HG03139 (cell line): ENCODE results near the gene MOB3A.
"Not testable (repeated sequence)": the region's sequence is repeated elsewhere in the genome, so short reads cannot be mapped to it uniquely, and the experiment has no call there.

ENCODE experiments used
- ATAC-seq: cut with Tn5 transposase; IDR thresholded peaks from one replicate; pipeline ENCODE4 v1.9.1; 2021; ENCODE audit not compliant: unreplicated experiment

Gene MOB3A

DNA sequence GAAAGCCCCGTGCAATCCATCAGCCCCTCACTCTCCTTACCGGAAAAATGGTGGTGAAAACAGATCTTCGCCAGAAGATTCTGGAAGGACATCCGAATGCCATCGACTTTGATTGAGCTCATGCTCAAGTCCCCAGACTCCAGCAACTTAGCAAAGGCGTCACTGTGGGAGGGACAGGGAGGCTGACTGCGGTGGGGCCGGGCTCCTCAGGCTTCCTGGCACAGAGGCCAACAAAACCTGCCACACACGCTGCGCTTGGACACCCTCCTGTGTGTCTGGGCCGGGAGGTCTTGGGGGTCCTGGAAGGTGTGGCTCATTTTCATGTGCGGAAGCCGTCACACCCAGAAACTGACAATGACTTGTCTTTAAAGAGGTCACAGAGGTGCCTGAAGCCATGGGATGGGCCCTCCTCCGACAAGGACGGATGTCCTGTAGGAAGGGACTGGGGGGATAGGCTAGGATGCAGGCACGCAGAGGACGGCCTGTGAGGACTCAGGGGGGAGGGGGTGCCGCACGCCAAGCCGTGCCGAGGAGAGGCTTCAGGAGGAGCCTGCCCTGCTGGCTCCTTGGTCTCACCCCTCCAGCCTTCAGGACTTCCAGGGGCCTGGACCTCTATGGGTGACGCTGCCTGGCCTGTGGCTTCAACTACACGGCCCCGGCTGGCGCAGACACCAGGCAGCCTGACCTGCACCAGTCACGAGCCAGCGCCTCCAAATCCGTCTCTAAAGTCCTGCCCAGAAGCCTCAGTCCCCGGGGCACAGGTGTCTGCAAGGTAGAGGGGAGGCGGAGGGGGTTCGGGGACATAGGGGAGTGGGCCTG lies 13.1 kb upstream of the MOB3A start:
- no peak for ATAC-seq

DNA sequence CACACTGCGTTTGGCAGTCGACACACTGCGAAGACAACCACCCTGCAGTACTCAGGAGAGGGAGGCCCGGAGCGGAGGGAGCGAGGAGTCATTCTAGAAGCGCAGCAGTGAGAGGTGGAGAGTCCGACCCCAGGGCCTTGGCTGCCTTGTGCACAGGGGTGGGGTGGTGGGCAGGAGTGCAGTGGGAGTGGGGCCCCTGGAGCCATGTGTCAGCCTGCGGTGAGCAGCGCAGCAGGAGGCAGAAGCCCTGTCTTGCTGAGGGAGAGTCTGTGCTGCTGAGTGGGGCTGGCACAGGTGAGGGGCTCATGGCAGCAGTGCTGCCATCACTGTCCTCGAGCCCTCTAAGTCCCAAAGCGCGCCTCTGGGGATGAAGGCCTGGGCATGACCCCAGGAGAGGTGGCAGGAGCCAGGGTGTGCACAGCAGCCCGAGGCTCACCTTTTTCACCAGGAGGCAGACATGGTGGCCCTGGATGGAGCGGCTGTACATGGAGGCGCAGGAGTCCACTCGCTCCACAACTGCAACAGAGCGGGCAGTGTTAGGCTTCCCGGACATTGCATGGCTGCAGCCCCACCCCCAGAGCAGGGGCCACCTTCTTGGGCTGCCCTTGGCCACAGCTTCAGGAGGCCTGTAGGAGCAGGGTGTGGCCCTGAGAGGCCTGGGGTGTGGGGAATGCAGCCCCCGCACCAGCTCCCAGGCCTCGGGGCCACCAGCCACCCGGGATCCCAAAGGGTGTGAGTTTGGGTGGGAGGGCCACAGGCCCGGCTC lies 12.3 kb upstream of the MOB3A start:
- no peak for ATAC-seq

DNA sequence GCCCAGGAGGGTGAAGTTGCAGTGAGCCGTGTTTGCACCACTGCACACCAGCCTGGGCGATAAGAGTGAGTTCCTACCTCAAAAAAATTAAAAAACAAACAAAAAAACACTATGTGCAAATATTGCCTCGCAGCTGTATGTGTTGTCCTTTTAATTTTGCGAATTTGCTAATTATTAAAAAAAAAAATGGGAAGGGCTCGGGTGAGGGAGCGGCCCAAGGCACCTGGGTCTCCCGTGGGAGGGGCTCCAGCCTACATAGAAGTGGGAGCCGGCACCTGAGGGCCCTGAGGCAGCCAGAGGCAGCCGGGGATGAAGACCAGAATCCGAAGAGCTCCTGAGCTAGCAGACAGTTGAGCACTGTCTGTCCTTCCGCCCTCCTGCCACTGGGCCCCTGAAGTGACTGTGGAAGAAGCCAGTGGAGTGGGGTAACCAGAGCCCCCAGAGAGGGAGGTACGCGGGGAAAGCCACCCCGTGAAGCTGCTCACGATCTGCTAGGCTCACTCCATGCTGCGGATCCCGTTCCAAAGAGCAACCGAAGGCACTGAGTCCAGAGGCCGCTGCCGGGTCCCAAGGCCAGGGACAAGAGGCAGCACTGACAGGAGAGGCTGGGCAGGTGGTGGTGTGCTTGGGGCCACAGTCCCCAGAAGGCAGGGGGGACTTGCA lies 7.0 kb upstream of the MOB3A start:
- no peak for ATAC-seq

DNA sequence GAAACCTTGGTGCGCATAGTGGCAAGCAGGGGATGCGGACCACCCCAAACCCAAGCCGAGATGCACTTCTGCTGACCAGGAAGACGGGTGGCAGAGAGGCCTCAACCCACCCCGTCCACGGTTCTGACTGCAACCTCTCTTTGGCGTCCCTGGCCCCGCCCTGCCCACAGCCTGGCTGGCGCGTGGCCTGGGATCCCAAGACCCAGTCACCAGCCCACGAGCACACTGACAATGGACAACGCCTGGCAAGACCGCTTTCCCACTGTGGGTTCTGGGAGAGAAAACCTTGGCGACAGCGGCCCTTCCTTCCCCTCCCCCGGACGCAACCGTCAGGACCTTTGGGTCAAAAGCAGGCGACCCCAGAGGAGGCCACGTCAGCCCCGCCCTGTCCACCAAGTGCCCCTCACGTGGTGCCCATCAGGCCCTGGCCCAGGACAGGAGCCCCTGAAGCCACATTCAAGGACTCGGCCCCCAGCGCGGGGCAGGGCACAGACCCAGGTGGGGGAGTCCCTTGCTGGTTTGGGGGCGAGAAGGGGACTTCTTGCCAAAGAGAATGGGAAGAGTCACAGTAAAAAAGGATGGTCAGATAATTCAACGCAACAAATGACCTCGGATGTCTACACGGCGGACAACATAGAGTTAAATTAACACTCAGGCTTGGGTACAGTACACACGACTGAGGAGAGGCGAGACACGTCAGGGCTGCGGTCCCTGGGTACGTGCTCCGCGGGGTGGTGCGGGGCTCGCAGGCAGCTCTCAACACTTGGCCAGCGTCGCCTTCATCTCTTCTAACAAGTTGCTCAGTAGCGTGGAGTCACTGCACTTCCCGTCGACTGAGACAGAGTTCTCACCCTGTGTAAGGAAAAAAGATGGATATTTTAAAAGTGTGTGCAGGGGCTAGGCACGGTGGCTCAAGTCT lies 5.5 kb upstream of the MOB3A start:
- no peak for ATAC-seq

DNA sequence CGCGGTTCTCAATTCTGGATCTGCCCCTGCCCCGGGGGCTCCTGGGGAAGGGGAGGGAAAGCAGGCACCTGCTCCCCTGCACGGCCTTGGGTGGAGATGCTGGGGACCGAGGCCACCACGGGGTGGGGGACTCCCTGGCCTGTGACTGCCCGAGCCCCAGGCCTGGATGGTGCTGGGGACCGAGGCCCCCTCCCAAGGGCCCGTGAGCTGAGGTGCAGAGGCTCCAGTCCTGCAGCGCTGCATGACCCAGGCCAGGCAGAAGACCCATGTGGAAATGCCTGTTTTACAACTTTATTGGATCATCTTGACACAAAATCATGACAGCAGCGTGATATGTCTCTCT lies 4.6 kb upstream of the MOB3A start:
- ATAC-seq = no peak

DNA sequence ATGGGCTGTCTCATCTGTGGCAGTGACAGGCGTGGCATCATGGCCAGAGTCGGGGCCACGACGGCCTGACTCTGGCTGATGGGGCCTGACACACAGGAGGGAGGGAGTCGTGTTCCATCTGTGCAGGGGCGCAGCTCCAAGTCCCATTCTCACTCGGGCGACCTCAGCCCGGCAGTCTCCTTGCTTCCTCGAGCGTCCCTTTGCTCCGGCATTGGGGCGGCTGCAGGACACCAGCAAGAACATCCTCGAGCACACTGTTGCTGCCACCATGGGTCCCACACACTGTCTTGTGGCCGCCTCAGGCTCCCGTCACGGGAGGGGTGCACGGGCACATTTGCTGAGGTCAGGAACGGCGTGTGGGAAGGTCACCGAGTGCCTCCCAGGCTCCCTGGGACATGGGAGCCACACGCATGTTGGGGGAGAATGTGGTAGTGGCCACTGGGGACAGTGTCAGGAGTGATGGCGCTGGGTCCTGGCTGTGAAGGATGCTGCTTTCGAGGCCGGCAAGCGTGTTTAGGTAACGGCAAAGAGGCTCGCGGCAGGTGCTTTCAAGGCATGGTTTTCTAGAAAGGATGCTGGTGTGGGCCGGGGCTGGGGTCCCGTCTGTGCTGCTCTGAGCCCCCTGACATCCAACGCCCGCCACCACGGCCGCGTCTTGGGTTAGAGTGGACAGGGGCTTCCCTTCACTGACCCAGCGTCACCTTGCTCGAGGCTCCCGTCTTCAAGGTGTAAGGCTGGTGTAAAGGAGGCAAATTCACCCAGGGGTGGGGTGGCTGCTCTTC lies 4.0 kb upstream of the MOB3A start:
- ATAC-seq = no peak

DNA sequence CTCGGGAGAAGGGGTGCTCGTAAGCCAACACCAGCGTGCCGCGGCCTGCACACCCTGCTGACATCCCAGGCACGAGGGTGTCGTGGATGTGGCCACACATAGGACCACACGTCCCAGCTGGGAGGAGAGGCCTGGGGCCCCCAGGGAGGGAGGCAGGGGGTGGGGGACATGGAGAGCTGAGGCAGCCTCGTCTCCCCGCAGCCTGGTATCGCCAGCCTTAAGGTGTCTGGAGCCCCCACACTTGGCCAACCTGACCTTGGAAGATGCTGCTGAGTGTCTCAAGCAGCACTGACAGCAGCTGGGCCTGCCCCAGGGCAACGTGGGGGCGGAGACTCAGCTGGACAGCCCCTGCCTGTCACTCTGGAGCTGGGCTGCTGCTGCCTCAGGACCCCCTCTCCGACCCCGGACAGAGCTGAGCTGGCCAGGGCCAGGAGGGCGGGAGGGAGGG lies 3.0 kb upstream of the MOB3A start:
- ATAC-seq = no peak

DNA sequence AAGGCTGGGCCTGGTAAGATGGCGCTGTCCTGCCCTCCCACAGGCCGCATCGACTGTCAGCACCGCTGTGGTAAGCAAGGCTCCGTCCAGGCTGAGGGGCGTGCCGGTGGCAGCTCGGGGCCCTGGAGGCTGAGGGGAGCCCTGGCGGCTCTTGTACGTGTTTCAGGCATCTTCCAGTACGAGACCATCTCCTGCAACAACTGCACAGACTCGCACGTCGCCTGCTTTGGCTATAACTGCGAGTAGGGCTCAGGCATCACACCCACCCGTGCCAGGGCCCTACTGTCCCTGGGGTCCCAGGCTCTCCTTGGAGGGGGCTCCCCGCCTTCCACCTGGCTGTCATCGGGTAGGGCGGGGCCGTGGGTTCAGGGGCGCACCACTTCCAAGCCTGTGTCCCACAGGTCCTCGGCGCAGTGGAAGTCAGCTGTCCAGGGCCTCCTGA lies 1.8 kb upstream of the MOB3A start:
- no peak for ATAC-seq

DNA sequence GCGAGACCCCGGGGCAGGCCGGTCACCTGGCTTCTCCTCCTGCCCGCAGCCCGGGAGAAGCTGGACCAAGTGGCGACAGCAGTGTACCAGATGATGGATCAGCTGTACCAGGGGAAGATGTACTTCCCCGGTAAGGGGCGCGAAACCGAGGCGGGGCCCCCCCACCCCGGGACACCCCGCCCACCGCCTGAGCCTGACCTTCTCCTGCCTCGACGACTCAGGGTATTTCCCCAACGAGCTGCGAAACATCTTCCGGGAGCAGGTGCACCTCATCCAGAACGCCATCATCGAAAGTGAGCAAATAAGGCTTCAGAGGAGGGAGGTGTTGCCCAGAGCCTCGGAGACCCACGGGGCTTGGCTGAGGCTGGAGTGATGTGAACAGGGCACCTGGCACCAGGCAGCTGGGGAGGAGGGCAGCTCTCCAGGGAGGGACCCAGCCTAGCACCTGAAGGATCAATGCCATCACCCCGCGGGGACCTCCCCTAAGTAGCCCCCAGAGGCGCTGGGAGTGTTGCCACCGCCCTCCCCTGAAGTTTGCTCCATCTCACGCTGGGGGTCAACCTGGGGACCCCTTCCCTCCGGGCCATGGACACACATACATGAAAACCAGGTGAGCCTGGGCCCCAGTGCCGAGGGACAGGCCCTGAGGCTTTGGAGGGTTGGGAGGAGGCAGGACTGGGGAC lies 1.2 kb upstream of the MOB3A start:
- ATAC-seq = no peak

DNA sequence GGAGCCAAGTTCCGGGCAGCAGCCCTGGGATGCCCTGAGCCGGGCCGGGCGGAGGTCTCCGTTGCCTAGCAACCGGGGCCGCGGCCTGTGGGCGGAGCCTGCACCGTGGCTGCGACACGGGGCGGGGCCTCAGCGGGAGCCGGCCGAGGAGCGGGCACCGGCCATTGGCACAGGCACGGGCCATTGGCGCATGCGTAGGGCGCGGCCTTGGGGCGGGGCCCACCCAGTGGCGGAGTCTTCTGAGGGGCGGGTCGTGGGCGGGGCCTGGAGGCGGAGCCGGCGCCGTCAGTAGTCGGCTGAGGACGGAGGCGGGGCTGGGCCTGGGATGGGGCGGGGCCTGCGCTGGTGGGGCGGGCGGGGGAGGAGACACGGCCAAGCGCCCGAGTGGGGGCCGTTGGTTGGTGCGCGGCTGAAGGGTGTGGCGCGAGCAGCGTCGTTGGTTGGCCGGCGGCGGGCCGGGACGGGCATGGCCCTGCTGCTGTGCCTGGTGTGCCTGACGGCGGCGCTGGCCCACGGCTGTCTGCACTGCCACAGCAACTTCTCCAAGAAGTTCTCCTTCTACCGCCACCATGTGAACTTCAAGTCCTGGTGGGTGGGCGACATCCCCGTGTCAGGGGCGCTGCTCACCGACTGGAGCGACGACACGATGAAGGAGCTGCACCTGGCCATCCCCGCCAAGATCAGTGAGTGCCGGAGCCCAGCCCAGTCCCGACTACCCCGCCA lies 515 bp upstream of the MOB3A start, which contains the start of gene IZUMO4:
Gene IZUMO4 (plus strand): TSS at position 436 of the 723 bp plus-strand sequence. CDS start 31 bp downstream, at position 467.
- peak; percentile 56 for ATAC-seq

DNA sequence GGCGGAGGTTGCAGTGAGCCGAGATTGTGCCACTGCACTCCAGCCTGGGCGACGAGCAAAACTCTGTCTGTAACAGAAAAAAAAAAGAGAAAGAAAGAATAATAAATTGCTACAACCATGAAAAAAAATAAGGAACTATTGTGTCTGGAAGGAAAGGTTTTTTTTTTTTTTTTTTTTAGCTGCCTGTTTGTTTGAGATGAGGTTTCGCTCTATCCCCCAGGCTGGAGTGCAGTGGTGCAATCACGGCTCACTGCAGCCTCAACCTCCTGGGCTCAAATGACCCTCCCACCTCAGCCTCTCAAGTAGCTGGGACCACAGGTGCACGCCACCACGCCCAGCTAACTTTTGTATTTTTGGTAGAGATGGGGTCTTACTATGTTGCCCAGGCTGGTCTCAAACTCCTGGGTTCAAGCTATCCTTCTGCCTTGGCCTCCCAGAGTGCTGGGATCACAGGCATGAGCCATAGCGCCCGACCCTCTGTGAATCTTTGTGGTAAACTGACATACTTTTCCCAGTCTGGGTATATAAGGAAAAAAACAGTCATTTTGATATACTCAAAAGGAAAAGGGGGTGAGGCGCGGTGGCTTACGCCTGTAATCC lies 4.1 kb downstream of the MOB3A start:
- ATAC-seq = not testable (repeated sequence)

DNA sequence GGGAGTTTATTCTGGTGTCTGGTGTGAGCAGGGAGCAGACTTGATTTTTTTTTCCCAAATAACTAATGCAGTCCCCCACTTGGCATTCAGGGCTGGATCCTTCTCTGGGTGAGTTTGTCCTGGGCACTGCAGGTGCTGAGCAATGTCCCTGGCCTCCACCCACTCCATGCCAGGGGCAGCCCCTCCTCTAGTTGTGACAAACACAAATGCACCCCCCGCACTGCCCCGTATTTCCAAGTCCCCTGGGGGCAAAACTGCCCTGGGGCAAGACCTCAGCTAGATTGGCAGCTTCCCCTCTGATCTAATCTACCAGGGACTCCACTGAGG lies 6.4 kb downstream of the MOB3A start:
- no peak for ATAC-seq

DNA sequence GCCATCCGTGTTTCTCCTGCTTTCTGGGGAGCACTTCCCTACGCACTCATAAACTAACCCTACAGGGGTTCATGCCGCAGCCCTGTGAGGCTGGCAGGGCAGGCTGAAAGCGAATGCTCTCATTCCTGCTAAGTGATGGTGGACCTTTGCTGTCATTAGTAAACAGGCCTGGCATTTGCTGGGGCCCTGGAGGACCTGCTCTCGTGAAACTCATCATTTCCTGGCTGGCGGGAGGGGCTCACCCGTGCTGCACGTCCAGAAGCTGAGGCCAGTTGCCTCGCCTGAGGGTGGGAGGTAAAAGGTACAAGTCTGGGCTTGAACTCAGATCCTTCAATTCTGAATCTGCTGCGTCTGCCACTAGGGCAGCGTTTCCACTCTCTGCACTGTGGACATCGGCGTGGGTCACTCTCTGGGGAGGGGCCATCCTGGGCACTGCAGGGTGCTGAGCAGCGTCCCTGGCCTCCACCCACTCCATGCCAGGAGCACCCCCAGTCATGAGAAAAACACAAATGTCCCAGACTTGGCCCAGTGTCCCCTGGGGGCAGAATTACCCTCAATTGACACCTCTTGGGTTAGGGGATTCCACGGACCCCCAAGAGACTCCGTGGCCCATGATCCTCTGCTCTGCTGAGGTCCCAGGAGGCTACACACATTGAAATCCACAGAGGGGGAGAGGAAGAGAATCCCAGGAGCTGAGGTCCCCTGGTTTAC lies 7.0 kb downstream of the MOB3A start:
- no peak for ATAC-seq

DNA sequence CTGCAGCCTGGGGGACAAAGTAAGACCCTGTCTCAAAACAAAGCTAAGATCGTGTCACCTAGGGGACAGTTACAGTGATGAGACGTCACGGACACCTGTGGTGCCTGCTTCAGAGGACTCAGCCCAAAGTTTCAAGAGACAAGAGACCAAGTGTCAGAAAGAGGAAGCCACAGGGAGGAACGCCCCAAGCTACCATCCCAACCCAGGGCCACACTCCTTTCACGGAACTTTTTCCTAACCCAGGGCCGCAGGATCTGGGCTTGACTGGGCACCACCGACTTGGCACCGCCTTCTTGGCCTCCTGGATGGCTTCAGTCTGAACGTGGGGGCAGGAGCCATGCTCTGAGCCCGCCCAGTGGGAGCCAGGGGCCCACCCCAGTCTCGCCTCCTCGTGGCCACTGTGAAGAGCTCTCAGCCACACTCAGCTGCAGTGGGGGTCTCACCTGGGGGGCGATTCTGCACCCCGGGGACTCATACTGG lies 8.5 kb downstream of the MOB3A start:
- no peak for ATAC-seq

DNA sequence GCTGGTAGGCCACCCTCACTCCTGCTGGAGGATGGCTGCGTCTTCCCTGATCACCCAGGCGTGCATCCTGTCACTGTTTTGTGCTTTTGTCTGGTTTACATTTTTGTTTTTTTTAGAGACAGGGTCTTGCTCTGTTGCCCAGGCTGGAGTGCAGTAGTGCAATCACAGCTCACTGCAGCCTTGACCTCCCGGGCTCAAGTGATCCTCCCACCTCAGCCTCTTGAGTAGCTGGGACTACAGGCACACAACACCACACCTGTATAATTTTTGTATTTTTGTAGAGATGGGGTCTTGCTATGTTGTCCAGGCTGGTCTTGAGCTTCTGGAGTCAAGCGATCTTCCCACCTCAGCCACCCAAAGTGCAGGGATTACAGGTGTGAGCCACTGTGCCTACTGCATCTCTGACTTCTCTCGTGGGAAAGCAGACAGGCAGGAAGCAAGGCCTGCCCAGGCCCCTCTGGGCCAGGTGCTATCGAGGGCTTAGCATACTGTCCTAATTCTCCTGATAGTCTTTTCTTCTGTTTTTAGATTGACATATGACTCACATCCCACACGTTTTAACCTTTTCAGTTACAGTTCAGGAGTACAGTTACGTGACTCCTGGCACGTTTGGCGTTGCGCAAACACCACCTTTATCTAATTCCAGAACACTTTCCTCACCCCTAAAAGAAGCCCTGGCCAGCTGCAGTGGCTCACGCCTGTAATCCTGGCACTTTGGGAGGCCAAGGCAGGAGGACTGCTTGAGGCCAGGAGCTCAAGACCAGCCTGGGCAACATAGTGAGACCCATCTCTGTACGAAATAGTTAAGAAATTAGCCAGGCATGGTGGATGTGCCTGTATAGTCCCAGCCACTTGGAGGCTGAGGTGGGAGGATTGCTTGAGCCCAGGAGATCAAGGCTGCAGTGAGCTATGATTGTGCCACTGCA lies 9.2 kb downstream of the MOB3A start:
- not testable (repeated sequence) for ATAC-seq

DNA sequence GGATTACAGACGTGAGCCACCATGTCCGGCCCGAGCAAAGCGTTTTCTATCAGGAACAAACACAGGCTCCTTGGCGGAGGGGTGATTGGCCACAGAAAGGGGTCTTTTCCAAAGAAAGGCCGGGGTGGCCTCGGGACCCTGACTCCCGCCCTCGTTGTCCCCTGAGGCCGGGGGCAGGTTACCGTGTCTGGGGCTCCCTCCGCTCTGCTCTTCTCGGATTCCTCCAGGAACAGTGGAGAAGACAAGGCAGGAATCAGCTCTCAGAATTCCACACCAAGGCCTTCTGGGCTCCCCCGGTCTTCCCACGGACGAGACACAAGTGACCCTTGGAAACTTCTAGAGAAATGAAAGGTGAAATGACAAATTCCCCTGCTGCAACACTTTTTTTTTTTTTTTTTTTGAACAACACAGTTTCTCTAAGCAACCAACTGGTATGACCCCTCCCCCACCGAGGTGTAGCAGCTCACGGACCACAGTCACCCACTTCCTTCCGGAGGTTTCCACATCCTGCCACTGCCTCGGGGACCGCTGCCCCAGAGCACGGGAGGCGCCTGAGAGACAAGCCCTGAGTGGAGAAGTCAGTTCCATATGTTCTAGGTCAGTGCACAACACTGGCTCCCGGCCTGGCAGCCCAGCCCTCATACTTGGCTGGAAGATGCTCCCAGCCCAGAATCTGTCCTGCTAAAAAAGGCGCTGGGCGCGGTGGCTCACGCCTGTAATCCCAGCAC lies 11.0 kb downstream of the MOB3A start:
- peak; percentile 34 for ATAC-seq
